MM.1S (cell line): Measurements from ENCODE around the gene RRAGD.

Experiments used
- DNase-seq: peaks from one replicate; pipeline ENCODE4 v3.0.0-alpha.2; 2015
- H2AFZ ChIP-seq: fragments of 300-600 bp; sonication (generic); 2 replicates; pipeline ENCODE4 v1.6.0; 2016; ENCODE audit warnings: antibody characterized with exemption, low read length
- H3F3A ChIP-seq: fragments of 300-600 bp; sonication (generic); 2 replicates; pipeline ENCODE4 v1.6.1; 2016; ENCODE audit warnings: mild to moderate bottlenecking, antibody characterized with exemption, low read length, moderate library complexity, mixed read lengths; ENCODE audit not compliant: insufficient read depth
- H3K27ac ChIP-seq: fragments of 300-600 bp; sonication (generic); 2 replicates; pipeline ENCODE4 v1.5.1; 2016; ENCODE audit warnings: mild to moderate bottlenecking, low read length
- H3K27me3 ChIP-seq: fragments of 300-600 bp; sonication (generic); replicated peaks from 2 replicates; pipeline ENCODE4 v1.6.0; 2016; ENCODE audit warnings: low read length; ENCODE audit not compliant: insufficient read depth
- H3K36me3 ChIP-seq: fragments of 300-600 bp; sonication (generic); replicated peaks from 2 replicates; pipeline ENCODE4 v1.6.1; 2016; ENCODE audit warnings: mild to moderate bottlenecking, low read length, mixed read lengths; ENCODE audit not compliant: insufficient read depth
- H3K4me1 ChIP-seq: fragments of 300-600 bp; sonication (generic); 2 replicates; pipeline ENCODE4 v1.6.1; 2016; ENCODE audit warnings: low read length, mixed read lengths
- H3K4me2 ChIP-seq: fragments of 300-600 bp; sonication (generic); 2 replicates; pipeline ENCODE4 v1.6.0; 2016; ENCODE audit warnings: low read depth, low read length
- H3K4me3 ChIP-seq: fragments of 300-600 bp; sonication (generic); 2 replicates; pipeline ENCODE4 v1.5.1; 2016; ENCODE audit warnings: low read length, mixed read lengths
- H3K79me2 ChIP-seq: fragments of 300-600 bp; sonication (generic); 2 replicates; pipeline ENCODE4 v1.6.1; 2016; ENCODE audit warnings: mixed run types, low read length, mixed read lengths
- H3K9ac ChIP-seq: fragments of 300-600 bp; sonication (generic); 2 replicates; pipeline ENCODE4 v1.6.1; 2016; ENCODE audit warnings: low read length, mixed read lengths
- H3K9me2 ChIP-seq: fragments of 300-600 bp; sonication (generic); replicated peaks from 2 replicates; pipeline ENCODE4 v1.6.1; 2016; ENCODE audit warnings: mild to moderate bottlenecking, low read length, mixed read lengths; ENCODE audit not compliant: insufficient read depth
- H3K9me3 ChIP-seq: fragments of 300-600 bp; sonication (generic); replicated peaks from 2 replicates; pipeline ENCODE4 v1.6.1; 2016; ENCODE audit warnings: mild to moderate bottlenecking, low read length, mixed read lengths; ENCODE audit not compliant: insufficient read depth
- H4K20me1 ChIP-seq: fragments of 300-600 bp; sonication (generic); 2 replicates; pipeline ENCODE4 v1.6.1; 2016; ENCODE audit warnings: mild to moderate bottlenecking, low read length, moderate library complexity, mixed read lengths; ENCODE audit not compliant: insufficient read depth
- EZH2 ChIP-seq: fragments of 300-600 bp; sonication (generic); optimal IDR thresholded peaks from 2 replicates; pipeline ENCODE3; 2017; ENCODE audit warnings: low read depth, mild to moderate bottlenecking, antibody characterized with exemption, low read length, mixed read lengths
- EZH2phosphoT487 ChIP-seq: fragments of 300-600 bp; sonication (generic); IDR thresholded peaks from 2 replicates; pipeline ENCODE4 v1.6.1; 2018; ENCODE audit warnings: antibody characterized with exemption, low read length
- TF ChIP-seq, protein P1 (sequence below): fragments of 300-600 bp; sonication (generic); IDR thresholded peaks from 2 replicates; pipeline ENCODE4 v1.5.1; 2016; ENCODE audit warnings: antibody characterized with exemption, low read length, mixed read lengths

The RRAGD gene

DNA sequence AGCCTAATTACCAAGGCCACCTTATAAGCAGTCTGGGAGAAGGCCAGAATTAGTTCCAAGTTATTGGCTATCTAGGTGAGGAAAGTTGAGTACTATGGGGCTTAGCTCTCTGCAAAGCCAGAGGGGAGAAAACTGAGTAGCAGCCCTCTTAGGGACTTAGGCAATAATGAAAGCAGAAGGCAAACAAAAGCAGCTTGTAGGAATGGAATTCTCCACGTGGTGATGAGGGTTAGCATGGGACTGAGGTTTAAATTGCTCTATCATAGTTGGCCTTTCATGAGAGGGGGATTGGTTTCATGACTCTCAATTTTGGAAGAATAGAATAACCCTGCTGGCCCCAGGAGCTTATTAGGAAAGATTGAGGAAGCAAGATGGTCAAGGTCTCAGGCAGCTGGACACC lies 52.5 kb downstream of the RRAGD start:
- H3K27me3 ChIP-seq, result no peaks in the 10 kb centered on the region
- H3K4me1 ChIP-seq, result peaks cover 83% of the 10 kb centered on the region
- no peak for DNase-seq
- H3K9me2 ChIP-seq, result no peaks in the 10 kb centered on the region
- peak overlapping the region; percentile 78 for H3K4me2 ChIP-seq
- H3K36me3 ChIP-seq, result no peaks in the 10 kb centered on the region
- H3K27ac ChIP-seq, result peak overlapping the region; percentile 99
- peaks cover 69% of the 10 kb centered on the region for H3F3A ChIP-seq
- TF ChIP-seq, protein P1, sequence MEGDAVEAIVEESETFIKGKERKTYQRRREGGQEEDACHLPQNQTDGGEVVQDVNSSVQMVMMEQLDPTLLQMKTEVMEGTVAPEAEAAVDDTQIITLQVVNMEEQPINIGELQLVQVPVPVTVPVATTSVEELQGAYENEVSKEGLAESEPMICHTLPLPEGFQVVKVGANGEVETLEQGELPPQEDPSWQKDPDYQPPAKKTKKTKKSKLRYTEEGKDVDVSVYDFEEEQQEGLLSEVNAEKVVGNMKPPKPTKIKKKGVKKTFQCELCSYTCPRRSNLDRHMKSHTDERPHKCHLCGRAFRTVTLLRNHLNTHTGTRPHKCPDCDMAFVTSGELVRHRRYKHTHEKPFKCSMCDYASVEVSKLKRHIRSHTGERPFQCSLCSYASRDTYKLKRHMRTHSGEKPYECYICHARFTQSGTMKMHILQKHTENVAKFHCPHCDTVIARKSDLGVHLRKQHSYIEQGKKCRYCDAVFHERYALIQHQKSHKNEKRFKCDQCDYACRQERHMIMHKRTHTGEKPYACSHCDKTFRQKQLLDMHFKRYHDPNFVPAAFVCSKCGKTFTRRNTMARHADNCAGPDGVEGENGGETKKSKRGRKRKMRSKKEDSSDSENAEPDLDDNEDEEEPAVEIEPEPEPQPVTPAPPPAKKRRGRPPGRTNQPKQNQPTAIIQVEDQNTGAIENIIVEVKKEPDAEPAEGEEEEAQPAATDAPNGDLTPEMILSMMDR, result no peak
- TF ChIP-seq EZH2phosphoT487, result no peak
- TF ChIP-seq EZH2, result no peak
- H3K9me3 ChIP-seq, result no peaks in the 10 kb centered on the region
- no peaks in the 10 kb centered on the region for H4K20me1 ChIP-seq
- H3K79me2 ChIP-seq, result peaks cover 54% of the 10 kb centered on the region
- 0 out of 2 replicates have a peak overlapping the region, but pooled peaks have one; percentile 76 for H3K9ac ChIP-seq
- no peak overlapping the region for H2AFZ ChIP-seq
- H3K4me3 ChIP-seq, result no peak overlapping the region

DNA sequence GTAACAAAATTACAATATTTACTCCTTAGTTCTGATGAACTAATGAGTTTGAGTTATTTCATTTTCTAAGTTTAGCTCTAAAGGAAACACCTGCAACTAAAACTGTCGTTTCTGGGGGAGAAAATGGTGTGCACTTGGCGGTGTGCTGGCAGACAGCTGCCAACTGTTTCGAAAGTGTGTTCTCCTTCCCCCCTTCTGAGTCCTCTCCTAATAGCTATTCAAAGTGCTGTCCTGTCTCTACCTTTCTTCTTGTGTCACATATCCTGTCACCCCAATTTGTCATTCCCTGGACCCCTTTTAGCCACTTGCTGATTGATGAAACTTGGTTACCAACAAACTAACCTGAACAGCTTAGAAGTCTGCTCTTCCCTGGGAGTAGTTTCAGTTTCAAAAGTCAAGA lies 54.7 kb downstream of the RRAGD start:
- peak overlapping the region; percentile 99 for H3K27ac ChIP-seq
- peak overlapping the region; percentile 40 for H3K4me3 ChIP-seq
- peaks cover 80% of the 10 kb centered on the region for H3F3A ChIP-seq
- TF ChIP-seq EZH2phosphoT487, result no peak
- TF ChIP-seq EZH2, result no peak
- TF ChIP-seq, protein P1, result no peak
- no peaks in the 10 kb centered on the region for H3K9me2 ChIP-seq
- peaks cover 76% of the 10 kb centered on the region for H3K4me1 ChIP-seq
- no peaks in the 10 kb centered on the region for H3K9me3 ChIP-seq
- peak overlapping the region; percentile 78 for H3K4me2 ChIP-seq
- peak overlapping the region; percentile 85 for H3K9ac ChIP-seq
- H3K27me3 ChIP-seq, result no peaks in the 10 kb centered on the region
- H3K36me3 ChIP-seq, result no peaks in the 10 kb centered on the region
- peaks cover 56% of the 10 kb centered on the region for H3K79me2 ChIP-seq
- H4K20me1 ChIP-seq, result no peaks in the 10 kb centered on the region
- DNase-seq, result peak; percentile 95
- H2AFZ ChIP-seq, result no peak overlapping the region

DNA sequence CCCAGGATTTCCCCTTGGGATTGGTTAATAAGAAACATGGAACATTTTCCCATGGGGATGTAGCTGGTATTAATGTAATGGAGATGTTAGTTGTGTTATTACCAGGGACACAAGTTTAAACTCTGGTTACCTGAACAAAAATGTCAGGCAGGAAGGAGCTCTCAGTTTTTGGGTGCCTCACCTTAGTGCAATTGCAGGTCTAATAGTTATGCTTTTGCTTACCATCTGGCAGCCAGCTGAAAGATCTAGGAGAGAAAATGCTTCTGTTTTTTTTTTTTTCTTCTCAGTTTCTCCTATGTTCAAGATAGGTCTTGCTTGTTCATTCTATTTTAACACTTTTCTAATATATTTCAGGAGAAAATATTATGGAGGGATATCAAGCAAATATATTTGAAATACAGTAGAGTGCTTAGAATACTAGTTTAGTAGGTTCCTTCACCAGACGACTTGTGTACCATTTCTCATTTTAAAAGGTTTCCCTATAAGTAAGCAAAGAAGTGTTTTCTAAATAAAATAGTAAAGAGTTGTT lies 55.4 kb downstream of the RRAGD start:
- Histone ChIP-seq H4K20me1 (no peaks in the 10 kb centered on the region), H3K4me1 (peaks cover 76% of the 10 kb centered on the region), H3K79me2 (peaks cover 57% of the 10 kb centered on the region), H3K4me3 (peak overlapping the region; percentile 14; the same call in 1 of the 2 replicates), H3K9ac (peak overlapping the region; percentile 85), H3K36me3 (no peaks in the 10 kb centered on the region), H3K27me3 (no peaks in the 10 kb centered on the region), H3K9me3 (no peaks in the 10 kb centered on the region), H3K4me2 (peak overlapping the region; percentile 64), H2AFZ (no peak overlapping the region), H3K9me2 (no peaks in the 10 kb centered on the region), H3K27ac (peak overlapping the region; percentile 99), H3F3A (peaks cover 86% of the 10 kb centered on the region)
- no peak for TF ChIP-seq EZH2
- TF ChIP-seq, protein P1, result no peak
- TF ChIP-seq EZH2phosphoT487, result no peak
- peak; percentile 79 for DNase-seq
